NCI-H128 (cell line): ENCODE measurements around the gene ANKRD63.

Experiments used
- DNase-seq: peaks from one replicate; lab custom pipeline; 2025; ENCODE audit not compliant: unreplicated experiment; lab: John Stamatoyannopoulos, UW

ANKRD63 gene

DNA sequence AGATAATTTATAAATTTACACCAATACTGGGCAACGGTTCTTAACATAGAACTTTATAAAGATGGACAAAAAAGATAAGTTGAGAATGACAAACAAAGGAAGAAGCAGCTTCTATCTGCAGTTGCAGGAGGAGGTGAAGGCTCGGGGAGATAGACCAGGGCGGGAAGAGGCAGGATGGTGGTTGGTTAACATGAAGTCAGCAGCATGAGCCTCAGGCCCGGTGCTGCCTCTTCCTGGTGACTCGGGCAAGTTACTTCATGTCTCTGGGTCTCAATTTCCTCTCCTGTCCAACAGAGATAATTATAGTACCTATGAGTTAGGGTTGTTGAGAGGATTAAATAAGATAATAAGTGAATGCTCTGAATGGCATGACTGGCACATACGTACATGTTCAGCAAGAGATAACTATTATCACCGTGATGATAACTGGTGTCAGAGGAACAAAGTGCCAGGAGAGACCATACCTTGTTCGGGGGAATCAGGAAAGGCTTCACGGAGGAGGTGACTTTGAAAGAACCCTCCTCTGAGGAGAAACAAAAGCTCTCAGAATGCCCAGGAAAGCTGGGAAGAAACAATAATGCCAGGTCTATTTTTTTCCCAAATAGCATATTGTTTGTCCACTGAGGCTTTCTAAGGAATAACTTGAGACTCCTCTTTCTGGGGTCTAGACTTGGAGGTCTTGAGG is 39.6 kb downstream of the ANKRD63 start:
- no peak for DNase-seq

DNA sequence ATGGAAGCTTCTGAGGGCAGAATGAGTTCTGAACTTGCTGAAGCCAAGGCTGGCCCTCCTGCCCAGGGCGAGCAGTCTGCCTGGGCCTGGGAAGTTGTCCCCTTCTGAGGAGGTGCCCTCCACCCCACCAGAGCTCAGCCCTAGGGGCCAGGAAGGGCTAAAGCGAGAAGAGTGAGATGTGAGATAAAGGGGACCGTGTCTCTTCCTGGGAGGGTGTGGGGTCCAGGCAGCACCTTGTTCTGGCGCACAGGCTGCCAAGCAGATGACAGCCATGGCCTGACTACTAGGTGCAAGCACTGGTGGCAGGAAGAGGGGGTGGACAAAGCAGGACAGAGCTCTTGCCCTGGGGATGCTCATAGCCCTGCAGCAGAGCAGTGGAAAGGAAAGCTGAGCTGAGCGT is 40.3 kb downstream of the ANKRD63 start:
- DNase-seq = no peak

DNA sequence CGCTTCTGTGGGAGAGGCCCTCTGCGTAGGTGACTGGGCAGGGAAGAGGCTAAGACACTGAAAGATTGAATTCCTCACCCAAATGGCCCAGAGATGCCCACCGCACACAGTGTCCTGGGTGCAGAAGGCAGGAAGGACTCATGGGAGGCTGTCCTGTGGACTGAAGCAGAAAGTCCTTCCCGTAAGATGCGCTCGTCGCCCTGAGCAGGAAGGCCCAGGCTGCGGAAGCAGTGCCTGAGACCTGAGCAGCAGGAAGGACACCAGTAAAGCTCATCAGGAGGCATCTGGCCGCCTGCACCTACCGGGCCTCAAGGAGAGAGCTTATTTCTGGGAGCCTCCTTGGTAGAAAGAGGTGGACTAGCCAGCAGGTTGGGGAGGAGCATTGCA is 40.7 kb downstream of the ANKRD63 start:
- no peak for DNase-seq

DNA sequence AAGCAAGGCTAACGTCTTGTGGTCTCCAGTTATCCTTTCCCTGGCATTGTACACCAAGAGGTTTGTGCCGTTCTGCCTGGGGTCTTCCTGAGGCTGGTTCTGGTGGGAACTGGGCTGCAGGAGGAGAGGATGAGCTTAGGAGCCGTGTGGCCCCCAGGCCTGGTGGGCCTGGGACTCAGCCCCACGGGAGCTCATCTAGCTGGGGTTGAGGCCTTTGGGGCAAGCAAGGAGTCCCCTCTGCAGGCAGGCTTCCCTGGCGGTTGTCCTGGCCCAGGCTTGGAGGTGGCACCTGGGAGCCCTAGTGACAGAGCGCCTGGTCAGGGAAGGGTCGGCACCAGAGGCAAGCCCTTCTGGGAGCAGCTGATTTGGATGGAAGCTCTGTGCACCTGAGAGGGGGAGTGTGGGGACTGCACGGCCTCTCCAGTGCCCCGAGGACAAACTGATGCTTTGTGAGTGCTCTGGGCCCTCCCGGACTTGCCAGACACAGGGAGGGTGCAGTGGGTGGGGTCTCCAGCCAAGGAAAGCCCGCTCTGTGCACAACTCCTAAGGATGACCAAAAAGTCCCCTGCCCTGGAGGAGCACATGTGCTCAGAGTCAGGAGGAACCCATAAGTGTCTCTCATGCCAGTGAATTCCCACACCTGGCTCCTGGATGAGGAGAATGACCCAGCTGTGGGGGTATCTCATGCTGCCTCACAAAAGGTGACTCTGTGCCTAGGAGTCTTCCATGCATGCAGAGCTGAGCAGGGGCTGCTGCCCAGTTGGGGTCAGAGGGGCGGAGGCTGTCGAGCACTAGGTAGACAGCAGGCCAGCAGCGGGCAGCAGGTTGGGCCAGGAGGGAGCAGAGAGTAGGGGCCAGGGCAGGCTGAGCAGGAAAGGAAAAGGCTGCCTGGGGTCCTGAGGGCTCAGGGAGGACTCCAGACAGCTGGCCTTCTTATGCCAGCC is 41.3 kb downstream of the ANKRD63 start:
- no peak for DNase-seq

DNA sequence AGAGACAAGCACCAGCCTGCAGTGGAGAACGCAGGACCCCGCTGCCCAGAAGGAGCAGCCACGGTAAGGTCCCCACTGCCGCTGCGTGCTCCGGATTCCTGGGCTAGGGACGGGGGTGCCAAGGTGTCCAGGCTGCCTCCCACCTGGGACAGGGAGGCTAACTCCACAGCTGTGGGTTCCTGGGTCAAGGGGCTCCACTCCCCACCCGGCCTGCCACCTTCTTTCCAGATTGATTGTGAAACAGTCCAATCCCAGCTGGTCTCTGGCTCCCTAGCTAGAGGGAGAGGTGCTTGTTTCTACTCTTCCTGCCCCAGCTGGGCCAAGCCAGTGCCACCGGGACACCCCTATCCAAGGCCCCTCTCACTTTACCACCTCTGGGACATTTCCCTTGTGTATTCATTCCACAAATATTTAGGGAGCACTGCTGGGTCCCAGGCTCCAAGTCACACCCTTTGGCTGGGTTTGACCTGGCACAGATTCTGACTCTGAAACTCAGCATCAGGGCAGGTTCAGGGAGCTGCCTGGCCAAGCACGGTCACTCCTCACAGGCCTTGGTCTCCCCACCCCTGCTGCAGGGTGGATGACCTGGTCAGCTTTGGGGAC is 42.1 kb downstream of the ANKRD63 start:
- DNase-seq = no peak

DNA sequence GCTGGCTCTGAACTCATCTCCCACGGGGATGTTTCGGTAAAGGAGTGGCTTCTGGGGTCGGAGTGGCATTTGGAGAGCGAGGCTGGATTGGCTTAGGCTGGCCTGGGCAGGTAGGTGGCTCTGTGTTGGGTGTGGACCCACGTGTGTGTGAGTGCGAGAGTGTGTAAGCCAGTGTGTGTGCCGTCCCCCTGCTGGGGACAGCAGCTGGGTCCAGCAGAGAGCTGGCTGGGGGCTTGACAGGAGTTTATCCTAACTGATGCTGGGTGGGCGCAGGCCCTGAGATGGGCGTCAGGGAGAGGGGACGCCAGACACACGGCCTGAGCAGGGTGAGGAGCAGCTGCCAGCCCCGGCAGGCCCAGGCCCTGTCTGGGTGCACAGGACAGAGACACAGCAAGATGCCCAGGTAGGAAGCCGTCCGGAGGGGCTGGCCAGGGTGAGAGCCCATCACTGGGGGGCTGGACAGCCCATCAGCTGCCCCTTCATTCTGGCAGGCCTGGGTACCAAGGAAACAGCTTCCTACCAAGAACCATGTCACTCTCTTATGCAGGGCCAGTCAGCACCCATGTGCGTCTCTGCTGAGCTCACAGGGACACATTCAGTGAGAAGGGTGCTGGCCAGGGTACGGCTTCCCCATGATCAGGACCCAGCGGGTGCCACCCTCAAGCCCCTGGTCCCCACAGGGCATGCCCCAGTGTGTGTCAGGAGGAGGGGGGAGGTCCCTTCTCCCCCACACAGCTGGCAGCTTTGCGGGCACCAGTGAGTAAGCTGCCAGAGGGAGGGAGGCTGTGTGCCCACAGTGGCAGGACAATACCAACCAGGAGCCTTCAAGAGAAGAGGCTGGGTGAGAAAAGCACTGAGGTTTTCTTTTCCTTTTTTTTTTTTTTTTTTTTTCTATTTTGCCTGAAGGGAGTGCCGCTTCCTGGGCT is 42.9 kb downstream of the ANKRD63 start:
- DNase-seq = no peak

DNA sequence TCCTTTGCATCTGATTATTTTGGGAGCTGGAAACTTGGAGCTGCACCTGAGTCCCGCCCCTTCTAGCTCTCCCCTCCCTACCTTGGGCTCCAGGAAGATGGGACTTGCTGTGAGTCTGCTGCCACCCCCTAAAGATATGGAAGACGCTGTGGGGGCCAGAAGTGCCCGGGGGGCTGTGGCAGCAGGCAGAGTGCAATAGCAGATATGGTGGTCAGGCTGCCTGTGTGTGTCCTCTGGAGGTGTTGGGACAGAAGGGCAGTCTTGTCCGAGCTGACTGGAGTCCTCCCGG is 43.5 kb downstream of the ANKRD63 start:
- DNase-seq = no peak

DNA sequence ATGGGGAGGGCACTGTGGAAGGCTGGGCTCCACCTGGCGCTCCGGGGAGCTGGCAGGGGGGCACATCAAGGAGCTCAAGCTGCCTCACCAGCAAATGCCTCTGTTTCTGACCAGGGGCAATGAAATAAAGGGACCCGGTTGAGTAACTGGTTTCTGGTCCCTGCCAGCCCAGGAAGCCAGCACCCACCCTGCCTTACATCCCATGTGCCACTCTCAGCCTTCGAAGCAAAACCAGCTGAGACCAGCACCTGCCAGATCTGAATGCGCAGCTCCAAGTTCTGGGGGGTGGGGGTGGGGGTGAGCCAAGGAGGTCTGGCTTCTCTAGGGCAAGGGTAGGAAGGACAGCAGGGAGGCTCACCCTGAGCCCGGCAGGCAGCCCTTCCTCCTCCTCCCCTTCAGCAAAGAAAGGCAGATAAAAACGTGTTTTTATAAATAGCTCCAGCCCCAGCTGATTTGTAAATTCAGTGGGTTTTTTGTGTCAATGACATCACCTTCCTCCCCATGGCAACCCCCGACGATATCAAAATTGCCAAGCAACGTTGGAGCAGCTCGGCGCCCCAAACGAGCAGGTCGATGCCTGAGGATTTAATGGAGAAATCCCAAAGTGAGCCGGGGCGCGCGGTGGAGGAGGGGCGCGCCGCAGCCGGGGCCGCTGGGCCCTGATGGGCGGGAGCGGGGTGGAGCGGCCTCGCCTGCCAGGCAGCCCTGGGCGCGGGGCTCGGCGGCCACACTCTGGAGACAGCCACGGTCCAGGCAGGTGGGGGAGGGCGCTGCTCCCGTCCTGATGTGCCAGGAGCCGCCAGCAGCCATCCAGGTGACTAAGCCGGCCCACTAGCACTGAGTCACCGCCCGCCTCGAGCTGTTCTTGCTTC is 44.1 kb downstream of the ANKRD63 start, which contains the start of gene PAK6:
Gene PAK6 (plus strand): TSS at position 532 of the 872 bp plus-strand sequence. CDS start 25,723 bp downstream, outside the sequence.
- DNase-seq = no peak

DNA sequence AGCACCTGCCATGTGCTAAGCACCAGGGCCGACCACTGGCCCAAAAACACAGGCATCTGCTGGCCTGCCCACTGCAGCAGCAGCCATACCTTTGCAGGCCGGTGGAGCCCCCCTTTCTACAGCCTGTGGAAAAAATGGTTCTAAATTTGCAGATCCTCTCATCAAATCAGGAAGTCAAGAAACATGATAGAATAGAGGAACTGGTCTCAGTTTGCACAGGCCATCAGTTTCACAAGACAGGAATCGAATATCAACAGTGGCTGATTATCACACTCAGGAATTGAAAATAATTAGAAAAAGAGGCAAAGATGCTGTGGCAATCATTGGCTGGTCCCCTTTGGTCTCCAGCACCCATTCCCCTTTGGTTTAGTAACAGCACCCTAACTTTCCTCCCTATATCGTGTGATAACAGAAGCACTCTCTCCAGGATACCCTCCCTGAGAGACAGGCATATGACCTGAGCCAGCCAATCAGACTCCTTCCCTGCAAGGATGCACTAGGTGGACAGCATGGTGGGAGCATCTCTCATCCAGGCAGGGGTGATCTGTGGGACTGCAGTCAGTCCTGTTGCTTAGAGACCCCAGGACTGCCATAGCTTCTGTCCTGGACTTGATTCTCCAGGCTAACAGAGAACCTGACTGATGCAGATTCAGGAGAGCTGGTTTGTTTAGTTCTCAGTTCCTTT is 47.5 kb downstream of the ANKRD63 start:
- no peak for DNase-seq

DNA sequence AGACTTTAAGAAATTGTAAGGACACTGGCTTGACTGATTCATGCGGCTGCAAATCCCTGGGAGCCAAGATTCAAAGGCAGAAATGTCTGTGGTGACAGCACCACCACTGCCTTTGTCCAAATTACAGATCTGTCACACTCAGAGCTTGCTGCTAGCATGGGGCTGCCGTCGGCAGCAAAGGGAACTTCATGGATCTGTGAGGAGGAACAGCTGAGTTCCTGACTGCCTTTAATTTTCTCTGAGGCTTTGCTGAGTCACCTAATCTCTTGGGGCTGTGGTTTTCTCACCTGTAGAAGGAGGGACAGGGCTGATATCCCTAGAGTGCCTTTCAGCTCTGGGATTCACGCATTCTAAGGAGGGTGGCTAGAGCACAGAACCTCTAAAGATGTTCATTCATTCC is 48.1 kb downstream of the ANKRD63 start:
- no peak for DNase-seq

DNA sequence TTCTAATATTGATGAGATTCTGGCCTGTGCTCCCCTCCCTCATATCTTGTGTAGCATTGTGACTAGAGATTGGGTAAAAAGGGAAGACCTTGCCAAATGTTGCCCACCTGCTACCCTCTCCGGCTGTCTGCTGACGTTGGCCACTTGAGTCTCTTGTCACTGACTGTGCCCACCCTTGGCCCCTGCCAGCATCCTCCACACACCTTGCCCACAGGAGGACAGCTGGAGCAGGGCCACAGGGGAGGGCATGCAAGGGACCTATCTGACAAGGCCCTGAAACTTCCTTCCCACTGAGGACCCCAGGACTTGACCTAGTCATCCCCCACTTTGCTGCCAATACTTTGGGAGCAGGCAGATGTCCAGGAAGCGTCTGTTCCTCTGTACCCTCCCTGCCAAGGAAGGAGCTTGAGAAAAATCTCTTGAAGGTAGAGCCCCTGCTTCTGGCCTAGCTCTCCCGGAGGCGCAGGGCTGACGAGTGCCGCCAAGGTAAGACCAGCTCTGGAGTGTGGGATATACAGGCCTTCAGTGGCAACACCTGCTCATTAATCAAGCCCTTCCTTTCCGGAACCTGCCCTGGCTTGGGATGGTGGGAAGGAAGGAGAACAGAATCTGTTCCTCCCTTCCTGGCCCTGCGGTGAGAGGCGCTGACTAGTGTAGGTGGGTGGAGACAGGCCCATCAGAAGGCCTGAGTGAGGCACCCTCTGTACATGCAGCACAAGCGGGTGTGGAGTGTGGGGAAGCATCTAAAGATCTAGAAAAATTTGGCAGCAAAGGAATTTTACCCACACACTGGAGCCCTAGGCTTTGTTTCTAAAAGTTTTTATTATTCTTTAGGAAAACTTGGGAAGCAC is 48.9 kb downstream of the ANKRD63 start:
- DNase-seq = no peak

DNA sequence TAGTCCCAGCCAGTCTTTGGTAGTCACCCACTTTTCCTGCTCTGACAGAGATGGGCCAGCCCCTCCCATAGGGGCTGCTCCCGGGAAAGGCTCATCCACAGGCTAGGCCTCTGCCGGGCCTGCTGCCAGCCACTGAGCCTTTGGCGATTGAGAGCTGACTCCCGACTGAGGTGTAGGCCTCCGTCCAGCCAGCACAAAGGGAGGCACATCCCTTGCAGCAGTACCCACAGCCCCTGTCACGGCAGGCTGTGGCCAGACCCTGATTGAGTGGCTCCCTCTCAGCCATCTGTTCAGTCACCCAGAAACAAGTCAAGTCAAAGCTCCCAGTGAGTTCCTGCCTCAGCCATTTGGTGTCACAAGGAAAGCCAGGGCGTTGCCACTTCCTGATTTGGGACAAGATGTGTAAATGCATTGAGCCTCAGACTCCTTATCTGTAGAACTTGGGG is 50.2 kb downstream of the ANKRD63 start:
- DNase-seq = no peak
